HG02678 (cell line): ENCODE measurements around the gene IL10RB.
A peak's percentile ranks its signal among the peaks of the same experiment; 100 is the strongest.

Experiments used
- ATAC-seq: cut with Tn5 transposase; IDR thresholded peaks from one replicate; pipeline ENCODE4 v1.9.1; 2021; ENCODE audit warnings: mild to moderate bottlenecking, moderate library complexity; ENCODE audit not compliant: unreplicated experiment

The IL10RB gene

DNA sequence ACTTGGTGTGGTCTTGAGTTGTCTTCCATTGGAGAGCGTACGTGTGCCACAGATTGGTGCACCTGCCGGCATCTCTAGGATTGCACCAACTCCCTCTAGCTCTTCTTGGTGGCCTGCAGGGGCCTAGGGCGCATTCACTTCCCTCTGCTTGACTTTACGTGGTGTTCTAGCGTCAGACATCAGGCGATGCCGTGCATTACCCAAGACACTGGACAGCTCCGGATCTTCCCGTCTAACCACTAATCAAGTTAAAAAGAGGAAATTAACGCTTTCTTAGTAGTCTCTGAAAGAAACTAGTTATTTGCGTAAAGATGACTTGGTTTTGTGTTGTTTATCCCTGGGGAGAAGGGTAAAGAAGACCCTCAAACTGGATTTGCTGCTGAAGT lies 510 bp upstream of the IL10RB start:
- ATAC-seq: no peak

DNA sequence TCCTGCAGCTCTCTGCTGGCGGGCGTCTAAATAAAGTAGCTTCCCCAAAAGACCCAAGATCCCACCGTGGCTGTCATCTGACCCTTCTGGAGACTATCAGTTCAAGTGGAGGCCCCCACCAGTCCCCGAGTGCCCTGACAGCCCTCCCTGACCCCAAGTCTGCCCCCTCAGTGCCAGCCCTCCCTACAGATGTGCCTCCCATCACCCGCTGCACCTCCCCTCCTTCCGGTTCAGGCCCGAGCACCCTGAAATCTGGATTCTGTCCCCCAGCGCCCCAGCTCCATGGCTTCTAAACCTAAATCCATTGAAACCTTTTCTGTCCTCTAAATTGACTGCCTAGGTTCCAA lies 595 bp downstream of the IL10RB start:
- ATAC-seq: peak; percentile 9

DNA sequence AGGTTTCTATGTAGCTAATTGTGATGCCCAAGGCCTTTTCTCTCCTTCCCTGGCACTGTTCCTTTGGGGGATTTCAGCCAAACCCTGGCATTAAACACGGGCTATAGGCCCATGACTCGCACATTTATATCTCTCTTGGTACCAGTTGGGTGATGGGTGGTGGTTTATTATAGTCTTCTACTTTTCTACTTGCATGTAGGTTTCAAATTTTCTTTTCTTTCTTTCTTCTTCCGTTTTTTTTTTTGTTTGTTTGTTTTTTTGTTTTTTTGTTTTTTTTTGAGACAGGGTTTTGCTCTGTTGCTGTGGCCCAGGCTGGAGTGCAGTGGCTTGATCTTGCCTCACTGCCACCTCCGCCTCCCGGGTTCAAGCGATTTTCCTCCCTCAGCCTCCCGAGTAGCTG lies 1.1 kb downstream of the IL10RB start:
- ATAC-seq: no peak

DNA sequence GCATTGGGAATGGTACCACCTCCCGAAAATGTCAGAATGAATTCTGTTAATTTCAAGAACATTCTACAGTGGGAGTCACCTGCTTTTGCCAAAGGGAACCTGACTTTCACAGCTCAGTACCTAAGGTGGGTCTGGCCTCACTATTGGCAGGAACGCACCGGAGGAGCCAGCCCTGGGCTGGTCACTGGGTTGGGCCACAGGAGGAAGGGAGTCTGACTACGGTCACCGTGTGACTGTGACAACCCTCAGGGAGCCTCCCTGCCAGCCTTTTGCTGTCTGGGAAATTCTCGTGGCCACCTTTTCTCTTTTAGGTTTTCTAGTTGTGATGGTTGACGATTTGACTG lies 2.2 kb downstream of the IL10RB start:
- ATAC-seq: no peak

DNA sequence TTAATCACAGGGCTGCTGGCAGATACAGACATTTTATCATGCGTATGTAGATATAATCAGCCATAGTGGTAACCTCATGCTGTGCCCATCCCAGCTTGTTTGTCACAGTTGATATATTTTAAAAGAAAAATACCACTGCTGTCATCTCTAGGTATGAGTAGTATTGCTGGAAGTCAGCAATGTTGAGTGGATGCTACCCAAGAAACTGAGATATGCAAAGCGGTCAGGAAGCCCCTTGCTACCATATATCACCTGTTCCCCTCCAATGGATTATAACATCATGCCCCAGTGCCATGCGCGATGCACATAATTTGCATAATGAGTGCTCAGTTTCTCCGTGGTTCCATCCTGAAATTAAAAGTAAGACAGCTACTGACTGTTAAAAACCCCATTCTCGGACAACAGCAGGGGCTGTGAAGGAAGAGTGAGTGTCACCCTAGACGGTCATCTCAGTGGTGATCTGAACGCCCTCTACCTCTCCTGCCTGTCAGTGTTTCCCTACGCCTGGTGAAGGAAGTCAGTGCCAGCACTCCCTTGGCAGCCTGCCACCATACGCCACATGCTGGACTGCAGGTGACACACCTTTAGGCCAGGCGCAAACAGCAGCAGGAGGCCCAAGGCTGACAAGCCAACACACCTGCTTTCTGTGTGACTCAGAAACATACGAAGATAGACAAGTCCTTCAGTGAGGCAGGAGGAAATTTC lies 2.7 kb downstream of the IL10RB start:
- peak; percentile 67 for ATAC-seq

DNA sequence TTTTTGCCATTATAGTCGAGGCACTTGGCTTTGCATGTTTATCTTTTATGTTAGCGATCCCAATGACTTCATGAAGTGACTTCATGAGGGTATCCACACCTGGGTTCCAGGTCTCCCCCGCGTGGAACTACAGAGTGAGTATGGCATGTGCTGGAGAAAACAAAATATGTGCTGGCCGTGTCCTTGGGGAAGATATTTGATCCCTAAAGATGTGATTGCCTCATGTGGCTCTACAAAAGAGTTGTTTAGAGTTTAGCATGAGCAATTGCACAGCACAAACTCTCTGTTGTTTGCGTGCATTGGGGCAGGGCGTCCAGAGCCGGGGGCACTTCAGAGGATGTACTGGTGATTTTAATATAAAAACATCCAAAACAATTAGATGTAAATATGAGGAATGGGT lies 4.8 kb downstream of the IL10RB start:
- ATAC-seq: no peak

DNA sequence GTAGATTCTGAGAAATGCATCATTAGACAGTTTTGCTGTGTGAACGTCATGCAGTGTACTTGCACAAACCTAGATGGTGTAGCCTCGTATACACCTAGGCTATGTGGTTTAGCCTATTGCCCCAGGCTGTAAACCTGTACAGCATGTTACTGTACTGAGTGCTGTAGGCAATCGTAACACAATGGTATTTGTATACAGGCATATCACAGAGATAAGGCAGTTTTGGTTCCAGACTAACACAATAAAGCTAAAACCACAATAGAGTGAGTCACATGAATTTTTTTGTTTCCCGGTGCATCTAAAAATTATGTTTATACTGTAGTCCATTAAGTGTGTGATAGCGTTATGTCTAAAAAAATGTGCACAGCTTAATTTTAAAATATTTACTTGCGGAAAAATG lies 6.9 kb downstream of the IL10RB start:
- ATAC-seq: no peak

DNA sequence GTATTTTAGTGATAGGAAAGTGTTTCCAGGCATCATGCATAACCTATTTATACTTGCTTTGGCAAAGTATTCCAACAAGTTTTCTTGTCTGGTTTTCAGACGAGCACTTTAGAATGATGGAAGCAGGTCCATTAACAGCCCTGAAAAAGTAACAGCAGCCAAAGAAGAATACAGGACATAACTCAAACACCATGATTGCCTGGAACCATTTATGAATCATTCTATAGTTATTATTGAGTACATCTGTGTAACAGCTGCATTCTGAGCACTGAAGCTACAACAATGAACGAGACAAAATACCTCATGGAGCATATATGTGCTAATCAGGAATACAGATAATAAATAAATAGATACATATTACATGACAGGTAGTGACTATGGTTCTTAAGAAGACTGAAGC lies 12.6 kb downstream of the IL10RB start:
- no peak for ATAC-seq

DNA sequence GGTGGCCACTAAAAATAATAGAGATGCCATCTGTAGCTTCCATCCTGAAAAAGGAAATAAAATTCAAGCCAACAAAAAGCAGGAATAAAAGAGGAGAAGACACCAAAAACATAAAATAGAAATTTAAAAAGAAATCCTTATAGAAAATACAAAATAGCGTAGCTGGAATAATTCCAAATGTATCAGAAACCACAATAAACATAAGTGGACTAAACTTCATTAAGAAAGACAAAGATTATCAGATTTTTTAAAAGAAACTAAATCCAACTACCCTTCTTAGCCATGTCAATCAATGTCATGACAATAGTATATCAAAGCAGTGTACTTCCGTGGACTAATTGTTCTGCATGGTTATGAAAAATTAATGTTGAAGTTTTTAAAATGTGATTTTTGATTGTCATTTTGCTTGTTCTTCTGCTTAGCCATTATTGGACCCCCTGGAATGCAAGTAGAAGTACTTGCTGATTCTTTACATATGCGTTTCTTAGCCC lies 13.2 kb downstream of the IL10RB start:
- no peak for ATAC-seq

DNA sequence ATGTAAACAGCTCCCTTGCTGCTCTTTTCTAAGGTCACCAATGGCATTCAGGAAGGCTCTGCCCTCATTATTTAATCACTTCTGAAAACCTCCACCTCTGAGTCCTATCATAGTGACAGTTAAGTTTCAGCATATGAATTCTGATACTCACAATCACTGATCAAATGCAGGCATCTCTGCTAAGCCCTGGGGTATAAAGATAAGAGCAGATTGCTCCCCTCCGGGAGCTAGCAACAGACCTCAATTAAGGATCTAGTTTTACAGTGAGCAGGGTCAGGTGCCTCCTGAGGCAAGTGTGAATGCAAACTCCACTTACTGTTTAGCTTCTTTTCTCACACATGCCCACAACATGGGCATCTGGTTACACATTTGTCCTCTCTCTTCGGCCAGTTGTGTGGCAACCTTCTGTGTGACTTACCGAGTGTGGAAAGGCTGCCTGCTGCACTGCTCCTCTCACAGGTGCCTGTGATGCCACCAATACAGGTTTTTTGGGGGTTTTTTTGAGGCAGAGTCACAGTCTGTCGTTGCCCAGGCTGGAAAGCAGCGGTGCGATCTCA lies 15.0 kb downstream of the IL10RB start:
- no peak for ATAC-seq

DNA sequence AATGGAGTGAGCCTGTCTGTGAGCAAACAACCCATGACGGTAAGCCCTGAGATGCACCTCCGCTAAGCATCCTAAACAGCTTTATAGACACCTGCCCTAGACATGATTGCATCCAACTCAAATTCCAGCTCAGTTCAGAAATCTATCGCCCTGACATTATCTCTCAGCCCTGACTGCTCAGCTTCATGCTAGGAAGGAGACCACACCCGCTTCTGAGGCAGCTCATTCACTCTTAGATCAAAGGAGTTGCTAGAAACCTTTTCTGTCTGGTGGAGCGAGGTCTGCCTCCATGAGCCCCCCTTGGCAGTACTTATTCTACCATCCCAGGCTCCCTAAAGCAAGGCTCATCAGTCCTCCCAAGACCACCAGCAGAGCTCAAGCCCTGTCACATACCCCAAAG lies 17.0 kb downstream of the IL10RB start:
- ATAC-seq: no peak

DNA sequence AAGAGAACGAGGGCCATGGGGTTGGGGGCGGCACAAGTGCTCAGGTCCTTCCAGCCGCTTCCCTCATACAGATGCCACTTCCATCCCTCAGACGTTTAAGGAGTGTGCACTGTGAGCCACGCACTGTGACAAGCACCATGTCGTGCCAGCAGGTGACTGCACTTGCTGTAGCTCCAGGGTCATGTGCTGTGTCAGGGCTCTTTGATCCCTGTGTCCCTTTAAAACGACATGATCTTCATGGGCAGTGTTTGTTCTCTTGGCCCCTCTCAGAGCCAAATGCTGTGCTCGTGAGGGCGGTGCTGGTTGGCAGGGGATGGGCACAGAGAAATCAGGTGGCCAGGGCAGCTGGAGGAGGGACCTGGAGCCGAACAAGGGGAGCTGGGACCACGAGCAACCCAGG lies 19.9 kb downstream of the IL10RB start:
- no peak for ATAC-seq

DNA sequence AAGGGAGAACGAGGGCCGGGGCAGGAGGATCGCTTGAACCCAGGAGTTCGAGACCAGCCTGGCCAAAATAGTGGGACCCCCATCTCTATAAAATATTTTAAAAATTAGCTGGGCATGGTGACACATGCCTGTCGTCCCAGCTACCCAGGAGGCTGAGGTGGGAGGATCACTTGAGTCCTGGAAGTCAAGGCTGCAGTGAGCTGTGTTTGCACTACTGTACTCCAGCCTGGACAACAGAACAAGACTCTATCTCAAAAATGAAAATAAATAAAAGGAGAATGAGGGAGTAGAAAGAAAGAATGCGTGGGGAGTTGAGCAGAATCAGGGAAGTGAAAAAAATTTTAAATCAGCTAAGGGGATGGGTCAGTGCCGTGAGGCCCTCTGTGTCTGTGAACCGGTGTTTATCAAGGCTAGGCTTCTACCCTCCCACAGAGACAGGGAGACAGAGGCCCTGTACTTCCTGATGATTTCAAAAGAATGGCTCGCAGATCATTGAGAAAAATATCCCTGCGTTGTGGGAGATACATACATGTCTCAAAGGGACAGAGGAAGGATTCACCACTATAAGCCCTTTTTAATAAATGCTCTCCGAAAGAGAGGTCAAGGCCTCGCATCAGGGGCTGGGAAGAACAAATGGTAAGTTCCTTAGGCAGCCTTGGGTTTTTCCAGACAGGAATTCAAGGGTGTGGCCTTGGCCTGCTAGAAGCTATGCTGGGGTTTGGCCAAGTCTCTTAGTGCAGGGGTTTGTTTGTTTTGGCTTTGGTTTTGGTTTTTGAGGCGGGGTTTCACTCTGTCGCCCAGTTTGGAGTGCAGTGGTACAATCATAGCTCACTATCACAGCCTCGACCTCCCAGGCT lies 20.7 kb downstream of the IL10RB start:
- no peak for ATAC-seq

DNA sequence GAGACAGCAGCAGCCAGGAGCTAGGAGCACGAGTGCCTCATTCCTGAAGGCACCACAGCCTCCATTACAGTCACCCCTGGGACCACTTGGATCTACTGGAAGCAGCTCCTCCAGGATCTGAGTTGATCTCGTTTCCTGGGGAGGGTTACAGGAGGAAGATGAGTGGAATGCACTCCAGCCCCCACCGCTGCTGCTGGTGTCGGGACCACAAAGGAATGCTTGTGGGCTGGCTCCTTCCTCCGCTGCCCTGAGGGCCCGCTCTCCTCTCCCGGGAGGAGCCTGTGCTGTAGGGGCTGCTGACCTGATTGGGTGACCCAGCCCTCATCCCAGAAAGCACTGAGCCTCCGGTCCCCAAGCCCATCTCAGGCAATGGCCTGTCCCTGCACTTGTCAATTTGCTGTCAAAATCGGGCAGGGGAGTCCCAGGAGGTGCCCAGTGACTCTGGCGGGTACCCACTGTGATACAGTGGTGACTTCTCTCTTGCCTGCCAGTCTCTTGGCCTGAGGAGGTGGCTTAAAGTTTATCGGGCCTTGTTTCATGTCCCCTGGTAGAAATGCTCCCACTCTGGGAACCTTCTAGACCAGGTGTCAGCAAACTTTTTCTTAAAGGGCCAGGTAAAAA lies 23.1 kb downstream of the IL10RB start:
- ATAC-seq: no peak

DNA sequence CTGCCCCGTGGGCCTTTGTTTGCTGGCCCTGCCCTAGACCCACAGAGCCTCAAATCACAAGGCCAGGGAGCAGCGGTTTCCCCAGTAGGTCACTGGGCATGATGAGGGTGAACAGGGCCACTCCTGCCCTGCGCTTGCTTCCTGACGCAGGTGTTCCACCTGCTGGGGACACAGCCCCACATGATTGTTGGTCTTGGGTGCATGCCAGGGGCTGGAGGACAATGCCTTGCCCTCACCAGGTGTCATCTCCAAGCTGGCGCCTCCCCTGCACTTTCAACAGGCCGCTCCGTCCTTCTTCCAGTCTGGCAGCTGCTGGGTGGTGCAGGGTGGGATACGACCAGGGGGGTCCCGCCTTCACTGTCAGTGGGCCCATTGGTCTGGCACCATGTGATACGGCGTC lies 24.3 kb downstream of the IL10RB start:
- ATAC-seq: no peak

DNA sequence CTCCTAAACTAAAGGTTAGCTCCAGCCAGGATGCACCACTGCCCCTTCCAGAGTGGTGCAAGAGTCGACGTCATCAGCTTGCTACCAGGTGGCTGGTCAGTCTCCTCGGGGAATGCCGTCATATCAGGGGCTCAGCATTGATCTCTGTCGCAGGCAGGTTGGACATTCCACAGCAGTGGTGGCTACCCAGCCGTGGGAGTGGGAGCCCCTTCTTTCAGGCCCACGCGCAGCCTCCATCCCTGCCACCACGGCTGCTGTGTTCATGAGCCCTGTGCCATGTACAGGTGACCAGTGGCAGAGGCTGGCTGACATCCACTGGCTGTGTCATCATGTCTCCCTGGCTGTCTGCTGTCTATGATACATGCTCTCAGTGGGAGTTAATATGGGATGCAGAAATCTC lies 25.5 kb downstream of the IL10RB start:
- ATAC-seq: no peak

DNA sequence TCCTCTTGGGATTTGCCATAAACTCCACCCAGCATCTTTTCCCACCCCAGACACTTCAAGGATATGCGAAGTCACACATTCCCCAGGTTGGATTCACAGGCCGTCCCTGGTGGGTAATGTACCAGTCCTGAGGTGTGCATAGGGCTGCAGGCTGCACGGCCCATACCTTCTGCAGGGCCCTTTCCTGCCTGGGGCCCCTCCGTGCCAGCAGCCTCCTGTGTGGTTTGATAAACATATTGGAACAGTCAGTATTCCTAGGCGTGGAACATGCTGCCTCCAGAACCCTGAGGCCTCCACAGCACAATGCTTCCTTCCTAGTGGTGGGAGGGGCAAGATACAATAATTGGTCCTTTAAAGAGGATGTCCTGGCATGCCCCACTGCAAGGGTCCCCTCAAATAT lies 26.6 kb downstream of the IL10RB start:
- ATAC-seq: no peak

DNA sequence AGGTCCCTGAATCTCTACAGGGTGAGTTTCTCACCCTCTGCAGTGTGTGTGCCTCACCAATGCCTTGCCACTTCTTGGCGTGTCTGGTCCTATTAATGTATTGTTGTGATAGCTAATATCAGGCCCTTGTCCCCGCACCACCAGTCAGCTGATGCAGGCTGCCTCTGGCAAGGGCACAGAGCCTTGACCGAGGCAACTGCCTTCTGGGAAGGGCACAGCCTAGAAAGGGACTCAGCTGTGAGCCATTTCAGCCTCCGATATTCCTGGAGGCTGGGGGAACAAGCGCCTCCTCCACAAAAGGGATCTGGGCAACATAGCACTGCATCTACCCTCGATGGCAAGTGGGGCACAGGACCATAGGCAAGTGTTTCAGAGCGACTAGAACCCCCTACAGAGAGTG lies 27.0 kb downstream of the IL10RB start:
- no peak for ATAC-seq

DNA sequence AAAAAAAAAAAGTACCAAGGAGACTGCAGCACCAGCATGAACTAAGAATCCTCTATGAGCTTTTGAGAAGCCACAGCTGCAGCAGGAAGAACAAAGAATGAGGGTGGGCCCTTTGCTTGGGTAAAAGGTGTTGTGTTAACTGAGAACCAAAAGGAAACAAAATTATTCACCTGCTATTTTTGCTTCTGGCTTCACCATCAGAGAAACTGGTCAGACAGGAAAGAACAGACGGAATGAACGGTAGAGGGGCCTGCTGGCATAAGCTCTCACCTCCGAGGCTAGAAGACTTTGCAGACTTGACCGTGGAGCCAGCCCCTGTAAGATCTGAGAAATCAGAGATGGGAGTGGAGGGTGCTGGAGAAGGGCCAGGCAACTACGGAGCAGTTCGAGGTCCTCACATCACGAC lies 27.6 kb downstream of the IL10RB start:
- ATAC-seq: no peak

DNA sequence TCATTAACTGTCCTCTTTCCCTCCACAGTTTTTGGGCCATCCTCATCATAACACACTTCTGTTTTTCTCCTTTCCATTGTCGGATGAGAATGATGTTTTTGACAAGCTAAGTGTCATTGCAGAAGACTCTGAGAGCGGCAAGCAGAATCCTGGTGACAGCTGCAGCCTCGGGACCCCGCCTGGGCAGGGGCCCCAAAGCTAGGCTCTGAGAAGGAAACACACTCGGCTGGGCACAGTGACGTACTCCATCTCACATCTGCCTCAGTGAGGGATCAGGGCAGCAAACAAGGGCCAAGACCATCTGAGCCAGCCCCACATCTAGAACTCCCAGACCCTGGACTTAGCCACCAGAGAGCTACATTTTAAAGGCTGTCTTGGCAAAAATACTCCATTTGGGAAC lies 30.0 kb downstream of the IL10RB start:
- no peak for ATAC-seq

DNA sequence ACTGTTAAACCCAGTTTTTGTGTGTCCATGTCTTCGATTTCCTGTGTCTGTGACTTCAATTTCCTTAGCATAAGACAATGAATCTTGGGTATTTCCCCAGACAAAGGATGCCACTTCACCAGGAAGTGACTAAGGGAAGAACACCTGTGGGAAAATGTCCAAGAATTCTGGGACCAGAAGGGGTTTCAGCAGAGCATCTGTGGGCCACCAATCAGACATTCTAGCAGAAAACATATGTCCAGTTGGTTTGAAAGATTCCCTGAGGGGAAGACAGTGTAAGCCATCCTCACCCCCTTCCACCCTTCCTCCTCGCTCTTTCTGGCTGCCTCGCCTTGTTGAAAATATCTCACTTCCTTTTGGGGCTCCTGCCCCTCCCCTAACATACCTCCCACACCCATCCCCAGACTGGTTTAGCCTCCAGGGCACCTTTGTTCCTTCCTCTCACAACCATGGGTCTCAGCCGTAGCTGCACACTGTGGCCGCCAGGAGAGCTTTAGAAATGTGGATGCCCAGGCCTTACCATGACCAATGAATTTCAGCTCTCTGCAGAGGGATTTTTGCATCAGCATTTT lies 33.1 kb downstream of the IL10RB start:
- ATAC-seq: peak; percentile 73
